ENCODE data around the gene ZFYVE28.
A peak's percentile ranks its signal among the peaks of the same experiment; 100 is the strongest.
"Not testable (repeated sequence)": the region's sequence is repeated elsewhere in the genome, so short reads cannot be mapped to it uniquely, and the experiment has no call there.

ZFYVE28 gene

GRCh38 chr4:2417765-2418649, at the start of gene ZFYVE28:
Gene ZFYVE28, minus strand, starts transcription at chr4:2418645. Its CDS starts 322 bp downstream, at chr4:2418323.
- no peak for DNase-seq

- DNase-seq: not testable (repeated sequence)
These were observed 47.1 kb upstream of the ZFYVE28 start for GRCh38 chr4:2465544-2465943.

GRCh38 chr4:2465032-2465431, 46.6 kb upstream of the ZFYVE28 start:
- DNase-seq: no peak

- no peak for DNase-seq
These were observed 44.7 kb upstream of the ZFYVE28 start for GRCh38 chr4:2462992-2463762.

- peak; percentile 69 to 73 for DNase-seq
These were observed 44.0 kb upstream of the ZFYVE28 start for GRCh38 chr4:2462218-2462991.

- DNase-seq: no peak
These were observed 43.0 kb upstream of the ZFYVE28 start for GRCh38 chr4:2461246-2461960.

GRCh38 chr4:2459589-2460349, 41.3 kb upstream of the ZFYVE28 start:
- no peak for DNase-seq

GRCh38 chr4:2458546-2459491, 40.4 kb upstream of the ZFYVE28 start:
- no peak for DNase-seq

GRCh38 chr4:2457481-2458295, 39.2 kb upstream of the ZFYVE28 start:
- no peak for DNase-seq

- no peak for DNase-seq
These were observed 33.7 kb upstream of the ZFYVE28 start for GRCh38 chr4:2451821-2452785.

GRCh38 chr4:2451036-2451520, 32.6 kb upstream of the ZFYVE28 start:
- no peak for DNase-seq

GRCh38 chr4:2450394-2451035, 32.1 kb upstream of the ZFYVE28 start:
- no peak for DNase-seq

- DNase-seq: no peak
These were observed 31.3 kb upstream of the ZFYVE28 start for GRCh38 chr4:2449511-2450392.

- DNase-seq: no peak
These were observed 30.6 kb upstream of the ZFYVE28 start for GRCh38 chr4:2449051-2449450.

GRCh38 chr4:2448589-2448988, 30.1 kb upstream of the ZFYVE28 start:
- no peak for DNase-seq

Data from CD4-positive, alpha-beta T cell treated with Interleukin-1 beta for 1 hour (primary cell).